ENCODE measurements around the gene CECR2.

Gene CECR2
- total RNA-seq = 0 reads per million in 2 donors

DNA sequence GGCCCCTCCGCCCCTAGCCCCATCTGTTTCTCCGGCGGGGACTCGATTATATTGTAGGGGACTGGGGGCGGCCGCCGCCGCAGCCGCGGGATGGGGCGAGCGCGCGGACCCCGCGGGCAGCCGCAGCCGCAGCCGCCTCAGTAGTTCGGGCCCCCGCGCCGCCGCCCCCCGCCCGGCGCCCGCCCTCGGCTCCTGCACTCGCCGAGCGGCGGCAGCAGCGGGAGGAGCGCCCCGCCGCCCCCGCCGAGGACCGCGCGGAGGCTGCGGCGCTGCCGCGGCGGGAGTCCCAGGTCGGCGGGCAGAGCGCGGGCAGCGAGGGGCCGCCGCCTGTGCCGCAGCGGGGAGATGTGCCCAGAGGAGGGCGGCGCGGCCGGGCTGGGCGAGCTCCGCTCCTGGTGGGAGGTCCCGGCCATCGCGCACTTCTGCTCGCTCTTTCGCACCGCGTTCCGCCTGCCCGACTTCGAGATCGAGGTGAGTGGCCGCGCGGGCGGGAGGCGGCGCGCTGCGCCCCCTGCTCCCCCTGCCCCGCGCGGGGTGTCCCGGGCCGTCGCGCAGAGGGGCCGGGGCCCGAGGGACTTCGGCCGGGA is at the start of gene CECR2:
TSS of gene CECR2 (plus strand) at position 22 of the 587 bp plus-strand sequence. CDS start at position 346, 324 bp downstream.
- DNase-seq = no peak

DNA sequence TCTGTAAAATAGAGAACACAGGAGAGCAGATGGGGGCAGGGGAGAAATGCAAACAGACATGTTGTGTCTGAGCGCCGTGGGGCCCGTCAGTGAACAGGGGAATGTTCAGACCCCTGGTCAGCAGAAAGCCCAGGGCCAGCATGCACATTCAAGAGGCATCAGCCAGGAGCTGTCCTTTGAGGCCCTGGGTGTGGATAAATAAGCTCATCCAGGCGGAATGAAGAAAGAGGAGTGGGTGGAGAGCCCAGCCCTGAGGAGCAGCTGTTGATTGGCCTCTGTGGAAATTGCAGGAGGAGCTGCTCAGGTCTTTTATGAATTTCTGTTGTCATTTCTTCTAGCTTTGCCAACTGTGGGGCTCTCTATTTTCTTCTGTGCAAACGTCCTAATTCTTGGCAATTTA is 49.7 kb upstream of the CECR2 start:
- DNase-seq = no peak

GRCh38 chr22:17322511-17322910 is 46.7 kb upstream of the CECR2 start:
- no peak for DNase-seq

DNA sequence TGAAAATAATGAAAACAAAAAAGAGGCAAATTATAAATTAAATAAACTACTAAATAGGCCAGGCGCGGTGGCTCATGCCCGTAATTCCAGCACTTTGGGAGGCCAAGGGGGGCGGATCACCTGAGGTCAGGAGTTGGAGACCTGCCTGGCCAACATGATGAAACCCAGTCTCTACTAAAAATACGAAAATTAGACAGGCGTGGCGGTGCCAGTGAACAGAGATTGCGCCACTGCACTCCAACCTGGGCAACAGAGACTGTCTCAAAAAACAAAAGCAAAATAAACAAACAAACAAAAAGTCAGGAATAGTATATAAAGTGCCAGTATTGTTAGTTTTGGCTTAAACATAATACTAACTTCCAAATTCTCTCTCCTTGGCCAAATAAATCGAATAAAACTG is 37.6 kb upstream of the CECR2 start:
- no peak for DNase-seq

- DNase-seq = no peak
Measured at GRCh38 chr22:17332109-17332800, 37.0 kb upstream of the CECR2 start.

GRCh38 chr22:17334059-17334458 is 35.2 kb upstream of the CECR2 start:
- DNase-seq = no peak

- DNase-seq = no peak
Measured at GRCh38 chr22:17334983-17335382, 34.3 kb upstream of the CECR2 start.

DNA sequence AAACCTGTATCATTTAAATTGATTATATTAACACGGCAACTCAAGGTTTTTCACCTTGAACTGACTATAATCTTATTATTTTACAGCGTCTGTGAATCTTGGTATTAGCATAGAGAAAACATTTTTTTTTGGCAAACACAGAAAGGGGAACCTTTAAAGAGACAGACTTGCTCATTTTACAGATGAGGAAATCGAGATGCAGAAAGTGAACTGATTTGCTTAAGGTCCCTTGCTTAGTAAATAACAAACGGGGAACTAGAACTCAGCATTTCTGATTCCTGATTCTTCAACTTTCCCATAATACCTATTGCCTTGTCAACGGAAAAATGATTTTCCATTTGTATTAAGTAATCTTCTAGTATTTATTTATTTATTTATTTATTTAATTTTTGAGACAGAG is 33.2 kb upstream of the CECR2 start:
- no peak for DNase-seq

DNA sequence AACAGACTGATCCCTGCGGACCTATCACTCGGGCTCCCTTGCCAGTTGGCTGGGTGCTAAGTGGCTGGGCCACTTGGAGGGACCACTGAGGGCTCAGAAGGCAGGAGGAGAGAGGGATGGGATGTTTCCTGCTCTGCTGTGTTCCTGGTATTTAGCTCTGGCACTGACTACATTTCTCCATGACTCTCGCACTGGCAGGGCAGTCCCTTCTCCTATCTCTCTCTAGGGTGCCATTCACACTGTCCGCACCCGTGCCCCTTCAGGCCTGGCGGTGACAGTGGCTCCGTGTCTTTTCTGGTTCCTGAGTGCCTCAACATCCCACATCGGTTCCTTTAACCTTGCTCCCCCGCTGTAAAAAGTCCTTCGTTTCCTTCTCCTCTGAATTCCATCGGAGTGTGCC is 31.6 kb upstream of the CECR2 start:
- DNase-seq = no peak

- no peak for DNase-seq
Measured at GRCh38 chr22:17339095-17339693, 30.1 kb upstream of the CECR2 start.

DNA sequence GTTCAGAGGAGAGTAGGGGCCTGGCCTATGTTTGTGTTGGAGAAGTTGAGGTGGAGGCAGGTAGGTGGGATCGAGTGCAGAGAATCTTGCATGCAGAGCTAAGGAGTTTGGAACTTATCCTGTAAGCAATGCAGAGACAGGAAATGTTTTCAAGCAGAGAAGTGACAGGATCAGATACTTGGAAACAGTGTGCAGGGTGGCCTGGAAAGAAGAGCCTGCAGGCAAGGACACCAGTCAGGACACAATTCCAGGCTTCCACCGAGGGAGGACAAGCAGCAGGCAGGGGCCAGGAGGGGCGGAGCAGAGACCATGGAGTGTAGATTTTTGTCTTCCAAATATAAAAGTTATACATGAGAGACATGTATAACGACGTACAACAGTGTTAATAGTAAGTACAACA is 26.9 kb upstream of the CECR2 start:
- no peak for DNase-seq

DNA sequence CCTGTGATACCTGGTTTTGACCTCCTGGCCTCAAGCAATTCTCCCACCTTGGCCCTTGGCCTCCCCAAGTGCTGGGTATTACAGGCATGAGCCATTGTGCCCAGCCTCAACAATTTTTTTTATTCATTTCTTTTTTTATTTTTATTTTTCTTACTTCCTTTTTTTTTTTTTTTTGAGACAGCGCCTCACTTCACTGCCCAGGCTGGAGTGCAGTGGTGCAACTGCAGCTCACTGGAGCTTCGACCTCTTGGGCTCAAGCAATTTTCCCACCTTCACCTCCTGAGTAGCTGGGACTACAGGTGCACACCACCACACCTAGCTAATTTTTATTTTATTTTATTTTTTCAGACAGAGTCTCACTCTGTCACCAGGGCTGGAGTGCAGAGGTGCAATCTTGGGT is 25.5 kb upstream of the CECR2 start:
- DNase-seq = no peak

DNA sequence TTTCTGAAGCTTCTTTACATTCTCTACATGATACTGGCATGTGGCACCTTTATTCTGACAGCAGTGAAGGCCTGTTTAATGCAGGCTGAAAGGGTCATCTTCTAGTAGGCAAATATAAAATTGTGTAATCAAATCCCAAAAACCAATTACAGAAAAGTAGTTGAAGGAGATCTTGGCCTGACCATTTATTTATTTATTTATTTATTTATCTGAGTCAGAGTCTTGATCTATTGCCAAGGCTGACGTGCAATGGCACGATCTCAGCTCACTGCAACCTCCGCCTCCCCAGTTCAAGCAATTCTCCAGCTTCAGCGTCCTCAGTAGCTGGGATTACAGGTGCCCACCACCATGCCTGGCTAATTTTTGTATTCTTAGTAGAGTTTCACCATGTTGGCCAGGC is 22.7 kb upstream of the CECR2 start:
- no peak for DNase-seq

DNA sequence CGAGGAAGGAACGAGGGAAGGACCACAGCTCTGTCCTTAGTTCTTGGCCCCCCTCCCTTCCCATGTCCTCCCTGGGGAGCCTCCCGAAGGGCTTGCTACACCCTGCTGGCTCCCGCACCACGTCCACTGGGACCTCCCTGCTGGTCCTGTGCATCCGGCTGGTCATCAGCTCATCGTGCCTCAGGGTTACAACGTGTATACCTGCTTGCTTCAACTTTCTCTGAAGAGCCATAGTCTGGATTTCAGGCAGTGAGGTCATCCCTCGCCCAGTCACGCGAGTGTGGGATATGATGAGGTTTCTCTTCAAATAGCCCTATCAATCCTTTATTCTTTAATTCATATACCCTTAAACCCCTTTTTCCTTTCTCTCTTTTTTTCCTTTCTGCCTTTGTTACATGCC is 21.5 kb upstream of the CECR2 start:
- no peak for DNase-seq

DNA sequence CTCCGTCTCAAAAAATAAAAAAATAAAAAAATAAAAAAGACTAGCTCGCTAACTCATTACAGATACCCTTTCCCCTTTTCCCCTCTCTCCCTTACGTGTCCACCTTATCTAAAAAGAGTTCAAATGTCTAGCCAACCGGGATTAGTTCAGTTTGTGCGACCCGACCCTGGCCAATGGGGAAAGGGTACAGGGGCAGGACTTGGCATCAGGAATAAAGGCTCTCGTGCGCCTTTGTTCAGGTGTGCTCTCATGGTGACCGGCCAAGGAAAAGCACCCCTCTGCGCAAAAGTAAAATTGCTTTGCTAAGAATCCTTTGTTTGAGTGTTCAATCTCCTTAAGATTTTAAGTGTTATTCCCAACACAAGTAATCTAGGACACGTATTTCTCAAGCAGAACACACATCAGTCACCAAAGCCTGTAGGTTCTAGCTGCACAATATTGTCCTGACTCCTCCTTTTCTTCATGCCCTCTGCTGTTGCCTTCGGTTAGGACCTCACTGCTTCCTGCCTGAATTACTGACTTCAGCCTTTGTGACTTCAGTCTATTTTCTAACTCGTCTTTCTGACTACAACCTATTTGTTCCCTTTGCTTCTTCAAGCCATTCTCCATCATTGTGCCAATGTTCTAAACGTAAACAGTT is 20.7 kb upstream of the CECR2 start:
- DNase-seq = no peak

DNA sequence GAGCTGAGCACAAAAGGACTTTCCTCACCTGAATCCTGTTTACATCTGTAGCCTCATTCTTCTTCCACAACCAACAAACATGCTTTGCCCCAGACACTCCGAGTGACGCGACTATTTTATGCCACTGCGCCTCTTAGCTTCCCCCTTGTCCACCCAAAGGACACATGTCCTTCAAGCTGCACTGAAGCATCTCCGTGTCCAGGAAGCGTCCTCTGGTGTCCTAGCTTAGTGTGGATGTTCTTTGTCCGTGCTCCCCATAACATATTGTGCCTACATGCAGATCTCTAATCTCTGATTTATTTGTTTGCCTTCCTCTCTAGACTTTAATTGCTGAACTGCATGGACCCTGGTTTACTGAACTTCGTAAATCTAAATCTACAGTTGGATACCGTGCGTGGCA is 20.1 kb upstream of the CECR2 start:
- no peak for DNase-seq

DNA sequence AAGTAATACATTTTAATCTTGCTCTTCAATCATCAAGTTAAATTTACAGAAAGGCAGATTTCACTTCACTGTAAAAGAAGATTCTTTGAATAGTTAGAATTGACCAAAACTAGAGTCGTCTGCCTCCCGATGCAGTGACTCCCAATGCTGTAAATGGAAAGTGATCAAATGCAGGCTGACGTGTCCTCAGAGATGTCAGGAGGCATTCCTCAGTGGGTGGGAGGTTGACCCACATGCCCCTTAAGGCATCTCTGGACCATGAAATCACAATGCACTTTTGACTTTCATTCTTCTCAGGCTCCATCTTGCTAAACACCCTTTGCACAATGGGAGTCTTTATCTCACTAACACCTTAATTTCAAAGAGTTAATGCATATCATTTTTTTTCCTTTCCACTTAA is 19.0 kb upstream of the CECR2 start:
- no peak for DNase-seq

GRCh38 chr22:17352798-17353197 is 16.5 kb upstream of the CECR2 start:
- DNase-seq = no peak

DNA sequence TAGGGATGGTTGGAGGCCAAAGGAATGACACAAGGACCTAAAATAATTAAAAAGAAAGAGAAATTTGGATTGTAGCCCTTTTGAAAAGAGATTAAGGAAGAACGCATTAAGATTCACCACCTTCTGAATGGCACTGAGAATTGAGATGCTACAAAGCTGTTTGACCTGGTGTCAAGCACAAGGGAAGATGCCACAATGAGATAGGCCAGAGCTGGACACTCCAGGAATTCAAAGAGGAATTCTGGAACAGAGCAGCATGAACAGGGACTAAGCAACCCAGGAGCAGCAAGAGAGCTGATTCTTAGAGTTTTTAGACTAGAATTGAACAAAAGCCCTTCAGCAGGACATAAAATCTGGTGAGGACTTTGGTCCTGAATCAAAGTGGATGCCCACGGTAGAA is 11.6 kb upstream of the CECR2 start:
- DNase-seq = no peak

- DNase-seq = no peak
Measured at GRCh38 chr22:17358415-17358814, 10.8 kb upstream of the CECR2 start.

GRCh38 chr22:17359501-17359900 is 9.8 kb upstream of the CECR2 start:
- DNase-seq = no peak

GRCh38 chr22:17366329-17366728 is 2.9 kb upstream of the CECR2 start:
- no peak for DNase-seq

- DNase-seq = no peak
Measured at GRCh38 chr22:17366830-17367229, 2.4 kb upstream of the CECR2 start.

DNA sequence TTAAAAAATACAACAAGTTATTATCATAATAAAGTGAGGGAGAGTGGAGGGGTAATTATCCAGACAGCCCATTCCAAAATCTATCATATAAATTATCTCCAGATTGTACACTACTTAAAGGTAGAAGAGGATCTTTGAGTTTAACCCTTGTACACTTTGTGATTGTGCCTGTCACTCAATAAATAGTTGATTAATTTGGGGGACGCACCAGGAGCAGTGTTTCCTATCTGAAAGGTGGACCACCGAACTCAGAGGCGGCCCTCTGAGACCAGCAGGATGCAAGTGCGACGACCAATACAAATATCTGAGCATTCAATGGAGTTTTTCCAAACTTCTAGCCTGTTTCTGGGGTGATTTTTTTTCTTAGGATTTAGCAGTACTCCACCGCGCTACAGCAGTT is 1.1 kb upstream of the CECR2 start:
- DNase-seq = no peak

Measured in T-helper 9 cell (primary cell).